Ishikawa (cell line): ENCODE results near the gene MT1M.

Source experiments
- RAD21 ChIP-seq: IDR thresholded peaks from 2 replicates; pipeline ENCODE4 v1.6.1; 2012; ENCODE audit warnings: low read depth
- TAF1 ChIP-seq: IDR thresholded peaks from 2 replicates; pipeline ENCODE4 v1.6.1; 2012; ENCODE audit warnings: low read depth, mild to moderate bottlenecking
- ZBTB7A ChIP-seq: IDR thresholded peaks from 2 replicates; pipeline ENCODE4 v1.6.1; 2012; ENCODE audit warnings: low read depth
- TF ChIP-seq, protein P1 (sequence below): IDR thresholded peaks from 2 replicates; pipeline ENCODE4 v1.6.1; 2012; ENCODE audit warnings: low read depth, mild to moderate bottlenecking

GRCh38 chr16:56632156-56632847 is at the start of gene MT1M:
- TF ChIP-seq RAD21, result no peak
- no peak for TF ChIP-seq TAF1
- TF ChIP-seq, protein P1, sequence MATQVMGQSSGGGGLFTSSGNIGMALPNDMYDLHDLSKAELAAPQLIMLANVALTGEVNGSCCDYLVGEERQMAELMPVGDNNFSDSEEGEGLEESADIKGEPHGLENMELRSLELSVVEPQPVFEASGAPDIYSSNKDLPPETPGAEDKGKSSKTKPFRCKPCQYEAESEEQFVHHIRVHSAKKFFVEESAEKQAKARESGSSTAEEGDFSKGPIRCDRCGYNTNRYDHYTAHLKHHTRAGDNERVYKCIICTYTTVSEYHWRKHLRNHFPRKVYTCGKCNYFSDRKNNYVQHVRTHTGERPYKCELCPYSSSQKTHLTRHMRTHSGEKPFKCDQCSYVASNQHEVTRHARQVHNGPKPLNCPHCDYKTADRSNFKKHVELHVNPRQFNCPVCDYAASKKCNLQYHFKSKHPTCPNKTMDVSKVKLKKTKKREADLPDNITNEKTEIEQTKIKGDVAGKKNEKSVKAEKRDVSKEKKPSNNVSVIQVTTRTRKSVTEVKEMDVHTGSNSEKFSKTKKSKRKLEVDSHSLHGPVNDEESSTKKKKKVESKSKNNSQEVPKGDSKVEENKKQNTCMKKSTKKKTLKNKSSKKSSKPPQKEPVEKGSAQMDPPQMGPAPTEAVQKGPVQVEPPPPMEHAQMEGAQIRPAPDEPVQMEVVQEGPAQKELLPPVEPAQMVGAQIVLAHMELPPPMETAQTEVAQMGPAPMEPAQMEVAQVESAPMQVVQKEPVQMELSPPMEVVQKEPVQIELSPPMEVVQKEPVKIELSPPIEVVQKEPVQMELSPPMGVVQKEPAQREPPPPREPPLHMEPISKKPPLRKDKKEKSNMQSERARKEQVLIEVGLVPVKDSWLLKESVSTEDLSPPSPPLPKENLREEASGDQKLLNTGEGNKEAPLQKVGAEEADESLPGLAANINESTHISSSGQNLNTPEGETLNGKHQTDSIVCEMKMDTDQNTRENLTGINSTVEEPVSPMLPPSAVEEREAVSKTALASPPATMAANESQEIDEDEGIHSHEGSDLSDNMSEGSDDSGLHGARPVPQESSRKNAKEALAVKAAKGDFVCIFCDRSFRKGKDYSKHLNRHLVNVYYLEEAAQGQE, result no peak
- TF ChIP-seq ZBTB7A, result no peak
